ENCODE results near the gene RGS9BP. TPM values are rescaled to one million over a fixed set of nuclear protein-coding genes. Genes with fewer than 3 reads are reported as not detected.
"Not testable (repeated sequence)": the region's sequence is repeated elsewhere in the genome, so short reads cannot be mapped to it uniquely, and the experiment has no call there.

Gene RGS9BP
- total RNA-seq, 1 experiment from 2014 or later, result 0.15 TPM

DNA sequence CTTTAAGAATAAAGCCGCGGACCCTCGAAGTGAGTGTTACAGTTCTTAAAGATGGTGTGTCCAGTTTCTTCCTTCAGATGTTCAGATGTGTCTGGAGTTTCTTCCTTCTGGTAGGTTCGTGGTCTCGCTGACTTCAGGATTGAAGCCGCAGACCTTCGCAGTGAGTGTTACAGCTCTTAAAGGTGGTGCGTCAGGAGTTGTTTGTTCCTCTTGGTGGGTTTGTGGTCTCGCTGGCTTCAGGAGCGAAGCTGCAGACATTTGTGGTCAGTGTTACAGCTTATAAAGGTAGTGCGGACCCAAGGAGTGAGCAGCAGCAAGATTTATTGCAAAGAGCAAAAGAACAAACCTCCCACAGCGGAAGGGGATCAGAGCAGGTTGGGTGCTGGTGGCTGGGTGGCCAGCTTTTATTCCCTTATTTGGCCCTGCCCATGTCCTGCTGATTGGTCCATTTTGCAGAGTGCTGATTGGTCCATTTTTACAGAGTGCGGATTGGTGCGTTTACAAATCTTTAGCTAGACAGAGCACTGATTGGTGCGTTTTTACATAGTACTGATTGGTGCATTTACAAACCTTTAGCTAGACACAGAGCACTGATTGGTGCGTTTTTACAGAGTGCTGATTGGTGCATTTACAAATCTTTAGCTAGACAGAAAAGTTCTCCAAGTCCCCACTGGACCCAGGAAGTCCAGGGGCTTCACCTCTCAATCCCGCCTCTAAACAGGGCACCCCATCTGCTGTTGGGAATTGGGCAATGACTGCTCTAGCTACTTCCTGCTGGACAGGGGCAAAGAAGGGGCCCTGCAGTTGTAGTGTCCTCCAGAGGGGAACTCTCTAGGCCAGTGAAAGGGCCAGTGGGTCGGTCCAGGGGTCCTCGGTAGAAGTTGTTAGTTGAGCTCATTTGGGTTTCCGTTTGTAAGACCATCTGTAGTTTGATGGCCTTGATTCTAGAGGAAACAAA, 17.8 kb downstream of the RGS9BP start:
- not testable (repeated sequence) for DNase-seq (ENCODE audit: extremely low read depth, low read depth)

GRCh38 chr19:32694316-32694715, 18.7 kb downstream of the RGS9BP start:
- DNase-seq (ENCODE audit: extremely low read depth, low read depth), result not testable (repeated sequence)

GRCh38 chr19:32694851-32695250, 19.2 kb downstream of the RGS9BP start:
- not testable (repeated sequence) for DNase-seq (ENCODE audit: extremely low read depth, low read depth)

GRCh38 chr19:32695506-32695905, 19.9 kb downstream of the RGS9BP start:
- DNase-seq (ENCODE audit: extremely low read depth, low read depth), result not testable (repeated sequence)

GRCh38 chr19:32696771-32697170, 21.1 kb downstream of the RGS9BP start:
- not testable (repeated sequence) for DNase-seq (ENCODE audit: extremely low read depth, low read depth)

DNA sequence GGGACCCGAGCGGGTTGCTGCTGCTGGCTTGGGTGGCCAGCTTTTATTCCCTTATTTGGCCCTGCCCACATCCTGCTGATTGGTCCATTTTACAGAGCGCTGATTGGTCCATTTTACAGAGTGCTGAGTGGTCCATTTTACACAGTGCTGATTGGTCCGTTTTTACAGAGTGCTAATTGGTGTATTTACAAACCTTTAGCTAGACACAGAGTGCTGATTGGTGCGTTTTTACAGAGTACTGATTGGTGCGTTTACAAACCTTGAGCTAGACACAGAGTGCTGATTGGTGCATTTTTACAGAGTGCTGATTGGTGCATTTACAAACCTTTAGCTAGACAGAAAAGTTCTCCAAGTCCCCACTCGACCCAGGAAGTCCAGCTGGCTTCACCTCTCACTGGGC, 24.5 kb downstream of the RGS9BP start:
- DNase-seq (ENCODE audit: extremely low read depth, low read depth), result not testable (repeated sequence)

GRCh38 chr19:32702010-32702409, 26.4 kb downstream of the RGS9BP start:
- no peak for DNase-seq (ENCODE audit: extremely low read depth, low read depth)

GRCh38 chr19:32704006-32704405, 28.4 kb downstream of the RGS9BP start:
- not testable (repeated sequence) for DNase-seq (ENCODE audit: extremely low read depth, low read depth)

DNA sequence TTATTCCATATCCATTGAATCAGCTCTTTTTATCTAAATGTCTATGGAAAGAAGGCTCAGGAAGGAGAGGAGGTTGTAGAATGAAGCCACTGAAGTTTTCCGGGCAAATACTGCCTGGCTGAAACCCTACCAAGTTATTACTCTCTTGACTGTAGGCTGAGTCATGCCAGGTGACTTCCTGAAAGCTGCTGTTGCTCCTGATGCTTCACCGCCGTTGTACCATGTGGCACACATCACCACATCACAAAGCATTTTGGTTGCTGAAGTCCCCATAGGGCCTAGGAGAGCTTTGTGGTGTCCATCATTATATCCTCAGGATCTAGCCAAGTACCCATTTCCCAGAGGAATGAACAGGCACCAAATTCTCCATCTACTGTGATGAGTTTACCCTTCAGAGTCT, 32.8 kb downstream of the RGS9BP start:
- DNase-seq (ENCODE audit: extremely low read depth, low read depth), result no peak

GRCh38 chr19:32709032-32709431, 33.4 kb downstream of the RGS9BP start:
- no peak for DNase-seq (ENCODE audit: extremely low read depth, low read depth)

GRCh38 chr19:32711747-32712146, 36.1 kb downstream of the RGS9BP start:
- DNase-seq (ENCODE audit: extremely low read depth, low read depth), result no peak

- DNase-seq (ENCODE audit: extremely low read depth, low read depth), result not testable (repeated sequence)
Measured at GRCh38 chr19:32716203-32716602, 40.6 kb downstream of the RGS9BP start.

GRCh38 chr19:32717496-32717895, 41.8 kb downstream of the RGS9BP start:
- DNase-seq (ENCODE audit: extremely low read depth, low read depth), result no peak

DNA sequence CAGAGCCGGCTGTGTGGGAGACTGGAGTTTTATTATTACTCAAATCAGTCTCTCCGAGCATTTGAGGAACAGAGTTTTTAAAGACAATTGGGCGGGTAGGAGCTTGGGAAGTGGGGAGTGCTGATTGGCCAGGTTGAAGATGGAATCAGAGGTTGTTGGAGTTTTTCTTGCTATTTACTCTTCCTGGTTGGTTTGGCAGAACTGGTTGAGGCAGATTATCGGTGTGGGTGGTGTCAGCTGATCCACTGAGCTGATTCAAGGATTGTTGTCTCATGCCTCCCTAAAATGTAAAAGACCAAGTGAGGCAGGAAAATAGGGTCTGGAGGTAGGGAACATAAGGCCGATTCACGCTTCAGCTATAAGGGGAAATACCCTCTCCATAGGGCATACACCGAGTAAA, 42.6 kb downstream of the RGS9BP start:
- no peak for DNase-seq (ENCODE audit: extremely low read depth, low read depth)

- DNase-seq (ENCODE audit: extremely low read depth, low read depth), result no peak
Measured at GRCh38 chr19:32719611-32720059, 44.0 kb downstream of the RGS9BP start, which contains the start of gene TDRD12. TSS of gene TDRD12 (plus strand) at chr19:32719767. CDS start at chr19:32720073, 306 bp downstream.

DNA sequence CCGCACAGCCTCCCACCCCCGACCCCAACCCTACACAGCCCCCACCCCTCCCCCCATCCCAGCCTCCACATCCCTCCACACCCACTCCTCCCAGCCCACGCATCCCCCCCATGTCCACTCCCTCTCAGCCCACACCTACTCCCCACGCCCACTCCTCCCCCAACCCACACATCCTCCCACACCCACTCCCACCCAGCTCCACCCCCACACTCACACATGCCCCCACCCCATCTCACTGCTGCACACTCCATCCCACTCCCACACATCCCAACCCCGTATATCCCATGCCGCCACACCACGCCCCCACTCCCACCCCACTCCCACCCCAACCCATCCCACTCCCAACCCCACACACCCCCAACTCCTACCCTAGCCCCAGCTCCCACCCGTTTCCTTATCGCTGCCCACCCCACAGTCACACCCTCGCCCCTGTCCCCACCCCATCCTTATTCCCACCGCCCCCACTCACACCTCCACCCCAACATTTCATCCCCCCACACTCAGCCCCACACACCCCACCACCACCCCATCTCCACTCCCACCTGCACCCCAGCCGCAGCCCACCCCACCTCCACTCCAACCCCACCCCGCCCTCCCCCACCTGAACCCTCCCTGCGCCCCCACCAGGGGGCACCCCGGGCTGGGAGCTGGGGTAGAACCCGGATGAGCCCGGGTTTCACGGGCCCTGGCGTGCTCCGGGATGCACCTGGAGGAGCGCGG, 44.7 kb downstream of the RGS9BP start:
- DNase-seq (ENCODE audit: extremely low read depth, low read depth), result no peak

DNA sequence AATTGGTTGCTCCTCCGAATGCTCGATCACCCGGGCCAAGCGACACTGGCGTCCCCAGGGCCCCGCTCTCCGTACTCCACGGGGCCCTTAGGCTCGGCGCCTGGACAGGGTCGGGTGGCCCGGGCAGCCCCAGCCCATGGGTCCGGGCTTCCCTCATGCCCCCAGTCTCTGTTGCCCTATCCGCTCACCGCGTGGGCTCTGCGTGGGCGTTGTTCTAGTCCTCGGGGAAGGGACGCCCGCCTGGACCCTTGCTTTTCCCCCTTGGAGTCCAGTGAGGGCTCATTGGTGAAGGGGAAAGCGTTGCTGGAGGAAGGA, 45.2 kb downstream of the RGS9BP start:
- DNase-seq (ENCODE audit: extremely low read depth, low read depth), result no peak
